B cell (primary cell): ENCODE results near the gene CAT. TPM values are rescaled to one million over a fixed set of nuclear protein-coding genes. Genes with fewer than 3 reads are reported as not detected.

Source experiments
- ATAC-seq: fragments of 200-7000 bp; cut with Tn5 transposase; one replicate; pipeline ENCODE4 v1.10.0; 2021; ENCODE audit warnings: low read depth, mild to moderate bottlenecking, moderate number of reproducible peaks, moderate library complexity
- CTCF ChIA-PET: fragments of 350-600 bp; sonication (Branson Sonifier 250); formaldehyde crosslinking; loops from one replicate; lab custom pipeline; 2021; ENCODE audit warnings: antibody characterized with exemption, inconsistent platforms; lab: Charles Lee
- POLR2A ChIA-PET: fragments of 350-600 bp; sonication (Branson Sonifier 250); formaldehyde crosslinking; loops from one replicate; lab custom pipeline; 2021; ENCODE audit warnings: antibody characterized with exemption; lab: Charles Lee
- DNase-seq: peaks from one replicate; pipeline ENCODE4 v3.0.0; 2013
- H2AFZ ChIP-seq: 2 replicates; pipeline ENCODE4 v1.6.1; 2012; ENCODE audit warnings: mild to moderate bottlenecking, low read depth, low read length; ENCODE audit not compliant: insufficient read depth, poor library complexity, severe bottlenecking
- H3K27ac ChIP-seq, 2 donors: 1 replicate in 1 of 2; 2 replicates in 1 of 2; pipeline ENCODE4 v1.5.1; 2012 to 2013; ENCODE audit warnings: low read length in 2 of 2, mild to moderate bottlenecking in 2 of 2, moderate library complexity in 1 of 2
- H3K27me3 ChIP-seq, 4 experiments: fragments of 200-600 bp in 1 of 4; sonication (generic) in 1 of 4; replicated peaks in 1 of 4; 1 replicate in 2 of 4; 2 replicates in 2 of 4; pipeline versions ENCODE4 v1.6.1 to v1.7.0; 2013 to 2016; ENCODE audit warnings: low read length in 3 of 4, mild to moderate bottlenecking in 2 of 4, mixed read lengths in 1 of 4, moderate library complexity in 1 of 4; ENCODE audit not compliant: insufficient read depth in 4 of 4, control insufficient read depth in 3 of 4; ENCODE audit errors: control extremely low read depth in 1 of 4
- H3K36me3 ChIP-seq, 2 experiments: replicated peaks in 1 of 2; 1 replicate in 1 of 2; 2 replicates in 1 of 2; pipeline versions ENCODE4 v1.6.1 to v1.7.1; 2013; ENCODE audit warnings: low read length in 1 of 2; ENCODE audit not compliant: insufficient read depth in 2 of 2, control insufficient read depth in 1 of 2; ENCODE audit errors: control extremely low read depth in 1 of 2, extremely low read depth in 1 of 2
- H3K4me1 ChIP-seq, 2 donors: fragments of 200-600 bp in 1 of 2; sonication (generic) in 1 of 2; 1 replicate in 1 of 2; 2 replicates in 1 of 2; pipeline versions ENCODE4 v1.5.1 to v1.6.1; 2013 to 2017; ENCODE audit warnings: low read length in 2 of 2; ENCODE audit not compliant: control insufficient read depth in 2 of 2, insufficient read depth in 2 of 2
- H3K4me2 ChIP-seq: replicated peaks from 2 replicates; pipeline ENCODE3; 2012; ENCODE audit warnings: mild to moderate bottlenecking, low read depth, low read length; ENCODE audit not compliant: poor library complexity, severe bottlenecking
- H3K4me3 ChIP-seq, 5 experiments: fragments of 200-600 bp in 1 of 5; sonication (generic) in 1 of 5; 1 replicate in 3 of 5; 2 replicates in 2 of 5; pipeline versions ENCODE4 v1.5.1 to v1.7.0; 2011 to 2016; ENCODE audit warnings: low read length in 4 of 5, mild to moderate bottlenecking in 4 of 5, low read depth in 2 of 5, control low read depth in 1 of 5, moderate library complexity in 1 of 5; ENCODE audit not compliant: insufficient read depth in 1 of 5; ENCODE audit errors: control extremely low read depth in 1 of 5, extremely low read depth in 1 of 5
- H3K79me2 ChIP-seq: fragments of 200-600 bp; sonication (generic); one replicate; pipeline ENCODE4 v1.6.0; 2016; ENCODE audit warnings: low read length; ENCODE audit not compliant: control insufficient read depth, insufficient read depth
- H3K9ac ChIP-seq: fragments of 200-600 bp; sonication (generic); 2 replicates; pipeline ENCODE4 v1.6.1; 2017; ENCODE audit warnings: mild to moderate bottlenecking, low read length, moderate library complexity
- H3K9me3 ChIP-seq, 3 donors: one replicate each; pipeline versions ENCODE4 v1.6.1 to v1.7.1; 2013; ENCODE audit warnings: low read length in 2 of 3; ENCODE audit not compliant: control insufficient read depth in 2 of 3, insufficient read depth in 1 of 3; ENCODE audit errors: control extremely low read depth in 1 of 3
- H4K20me1 ChIP-seq: 2 replicates; pipeline ENCODE4 v1.6.0; 2012; ENCODE audit warnings: mild to moderate bottlenecking, low read length; ENCODE audit not compliant: insufficient read depth, control insufficient read depth, poor library complexity, severe bottlenecking
- H3K27ac Mint-ChIP-seq: one replicate; pipeline ENCODE4 v1.8.0; 2021; ENCODE audit warnings: mixed read lengths
- H3K27me3 Mint-ChIP-seq: one replicate; pipeline ENCODE4 v1.8.0; 2021; ENCODE audit warnings: mixed read lengths
- H3K4me1 Mint-ChIP-seq: one replicate; pipeline ENCODE4 v1.8.0; 2021; ENCODE audit warnings: mixed read lengths
- H3K4me3 Mint-ChIP-seq: one replicate; pipeline ENCODE4 v1.8.0; 2021; ENCODE audit warnings: mixed read lengths
- H3K9me3 Mint-ChIP-seq: one replicate; pipeline ENCODE4 v1.8.0; 2022; ENCODE audit warnings: mixed read lengths; ENCODE audit not compliant: insufficient read depth
- EZH2 ChIP-seq: IDR thresholded peaks from 2 replicates; pipeline ENCODE4 v1.6.1; 2012; ENCODE audit warnings: borderline replicate concordance, low read depth, mild to moderate bottlenecking, moderate library complexity, low read length; ENCODE audit not compliant: insufficient read depth, poor library complexity, severe bottlenecking
- WGBS: methylation state at CpG from one replicate; pipeline ENCODE4 v1.1.5; 2013; ENCODE audit warnings: missing lambda C conversion rate; ENCODE audit not compliant: insufficient coverage; 5-methylcytosine and 5-hydroxymethylcytosine counted together
- intact Hi-C: fragments of 100-400 bp; cut with micrococcal nuclease; formaldehyde crosslinking; loops from one replicate; pipeline ENCODE4 v1.10.0; 2022
- polyA plus RNA-seq: library from polyadenylated mRNA; depleted of rRNA; stranded (reverse); fragments of >200 nt; gene quantifications from 2 replicates; pipeline ENCODE4 v1.2.3, GENCODE V29; 2012
- total RNA-seq, 2 donors: library from RNA; stranded (reverse); fragments of 120-200 nt in 1 of 2; gene quantifications; 1 replicate in 1 of 2; 2 replicates in 1 of 2; pipeline versions ENCODE4 v1.2.3 to v1.2.4, GENCODE V29; 2013 to 2022
- TF ChIP-seq, protein P1 (sequence below): fragments of 200-600 bp; IDR thresholded peaks from one replicate; pipeline ENCODE4 v1.8.0; 2022; ENCODE audit warnings: antibody characterized with exemption, mild to moderate bottlenecking

Gene CAT
- total and polyA plus RNA-seq, 2 donors (not counting 1 experiment from before 2014, with no cell fraction given) = 83.2 to 91.7 TPM

DNA sequence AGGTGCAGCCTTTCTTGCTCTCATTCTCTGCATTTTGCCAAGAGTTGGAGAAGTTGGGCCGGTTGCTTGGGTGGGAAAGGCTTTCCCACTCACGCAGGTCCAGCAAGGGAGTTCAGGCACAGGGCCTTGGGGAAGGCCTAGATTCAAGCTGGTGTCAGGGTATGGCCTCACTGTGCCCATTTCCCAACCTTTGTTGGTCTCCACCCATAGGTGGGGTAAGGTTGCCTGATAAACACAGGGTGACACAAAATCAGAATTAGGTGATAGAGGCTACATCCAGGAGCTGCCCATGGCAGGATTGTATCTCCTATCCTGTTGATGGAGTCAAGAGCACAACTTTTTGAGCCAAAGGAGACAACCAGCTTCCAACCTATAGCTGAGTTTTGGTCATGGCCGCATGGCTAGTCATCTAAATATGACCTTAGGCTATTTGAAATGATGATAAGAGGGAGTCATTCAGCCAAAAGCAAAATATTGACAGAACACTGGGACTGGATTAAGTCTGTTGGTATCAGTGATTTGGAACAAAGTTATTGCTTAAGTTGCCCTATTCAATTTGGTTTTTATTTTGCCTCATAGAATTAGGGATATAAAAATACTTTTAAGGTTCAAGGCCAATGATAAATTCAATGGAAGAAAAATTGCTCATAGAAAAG lies 20.9 kb downstream of the CAT start:
- WGBS = 95% methylated on average over 2 of the region's 3 CpGs
- H2AFZ ChIP-seq = no peak overlapping the region
- peaks cover 0 to under 1% (median 0%) of the 10 kb centered on the region in 3 donors for H3K9me3 ChIP-seq
- no peak overlapping the region for H3K4me2 ChIP-seq
- no peak for ATAC-seq
- Mint-ChIP-seq H3K27me3 (no peaks in the 10 kb centered on the region), H3K4me3 (no peak overlapping the region), H3K9me3 (no peaks in the 10 kb centered on the region), H3K4me1 (peaks cover 3% of the 10 kb centered on the region), H3K27ac (no peak overlapping the region)
- peaks cover 29 to 89% of the 10 kb centered on the region in 2 experiments for H3K36me3 ChIP-seq
- ChIA-PET CTCF (no interaction called here), POLR2A (no interaction called here)
- H3K27me3 ChIP-seq = no peaks in the 10 kb centered on the region
- H3K79me2 ChIP-seq = no peaks in the 10 kb centered on the region
- H3K4me3 ChIP-seq = no peak overlapping the region
- H4K20me1 ChIP-seq = no peaks in the 10 kb centered on the region
- no peak overlapping the region for H3K27ac ChIP-seq
- no peaks in the 10 kb centered on the region for H3K4me1 ChIP-seq
- DNase-seq = no peak
- no peak for TF ChIP-seq EZH2
- TF ChIP-seq, protein P1, sequence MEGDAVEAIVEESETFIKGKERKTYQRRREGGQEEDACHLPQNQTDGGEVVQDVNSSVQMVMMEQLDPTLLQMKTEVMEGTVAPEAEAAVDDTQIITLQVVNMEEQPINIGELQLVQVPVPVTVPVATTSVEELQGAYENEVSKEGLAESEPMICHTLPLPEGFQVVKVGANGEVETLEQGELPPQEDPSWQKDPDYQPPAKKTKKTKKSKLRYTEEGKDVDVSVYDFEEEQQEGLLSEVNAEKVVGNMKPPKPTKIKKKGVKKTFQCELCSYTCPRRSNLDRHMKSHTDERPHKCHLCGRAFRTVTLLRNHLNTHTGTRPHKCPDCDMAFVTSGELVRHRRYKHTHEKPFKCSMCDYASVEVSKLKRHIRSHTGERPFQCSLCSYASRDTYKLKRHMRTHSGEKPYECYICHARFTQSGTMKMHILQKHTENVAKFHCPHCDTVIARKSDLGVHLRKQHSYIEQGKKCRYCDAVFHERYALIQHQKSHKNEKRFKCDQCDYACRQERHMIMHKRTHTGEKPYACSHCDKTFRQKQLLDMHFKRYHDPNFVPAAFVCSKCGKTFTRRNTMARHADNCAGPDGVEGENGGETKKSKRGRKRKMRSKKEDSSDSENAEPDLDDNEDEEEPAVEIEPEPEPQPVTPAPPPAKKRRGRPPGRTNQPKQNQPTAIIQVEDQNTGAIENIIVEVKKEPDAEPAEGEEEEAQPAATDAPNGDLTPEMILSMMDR = no peak
- H3K9ac ChIP-seq = no peak overlapping the region
- intact Hi-C loops = no loop called here

DNA sequence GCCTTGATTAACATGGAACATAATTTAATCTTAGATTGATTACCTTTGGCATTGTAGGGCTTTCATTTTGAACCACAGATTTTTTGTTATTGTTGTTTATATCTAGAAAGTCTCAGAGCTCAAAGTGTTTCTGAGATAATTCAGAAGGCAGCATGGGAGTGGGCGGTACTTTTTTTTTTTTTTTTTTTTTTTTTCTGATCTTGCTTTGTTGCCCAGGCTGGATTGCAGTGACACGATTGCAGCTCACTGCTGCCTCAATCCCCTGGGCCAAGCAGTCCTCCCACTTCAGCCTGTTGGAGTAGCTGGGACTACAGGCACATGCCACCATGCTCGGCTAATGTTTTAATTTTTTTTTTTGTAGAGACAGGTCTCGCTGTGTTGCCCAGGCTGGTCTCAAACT lies 21.5 kb downstream of the CAT start:
- DNase-seq = no peak
- no peaks in the 10 kb centered on the region for H3K27me3 ChIP-seq
- intact Hi-C loops = no loop called here
- H3K9ac ChIP-seq = no peak overlapping the region
- no peaks in the 10 kb centered on the region for H3K4me1 ChIP-seq
- TF ChIP-seq EZH2 = no peak
- TF ChIP-seq, protein P1 = no peak
- no peak overlapping the region for H3K4me2 ChIP-seq
- no peak overlapping the region for H3K27ac Mint-ChIP-seq
- ChIA-PET CTCF (no interaction called here), POLR2A (no interaction called here)
- peaks cover 0 to 3% (median 0%) of the 10 kb centered on the region in 3 donors for H3K9me3 ChIP-seq
- no peak overlapping the region for H3K4me3 Mint-ChIP-seq
- H2AFZ ChIP-seq = no peak overlapping the region
- H3K36me3 ChIP-seq = peaks cover 26 to 90% of the 10 kb centered on the region in 2 experiments
- ATAC-seq = no peak
- WGBS = 100% methylated on average over 4 of the region's 4 CpGs
- H3K79me2 ChIP-seq = no peaks in the 10 kb centered on the region
- H3K27me3 Mint-ChIP-seq = no peaks in the 10 kb centered on the region
- H3K9me3 Mint-ChIP-seq = no peaks in the 10 kb centered on the region
- H4K20me1 ChIP-seq = no peaks in the 10 kb centered on the region
- no peak overlapping the region for H3K4me3 ChIP-seq
- no peak overlapping the region for H3K27ac ChIP-seq
- peaks cover 4% of the 10 kb centered on the region for H3K4me1 Mint-ChIP-seq
